Spleen (tissue), 7 donors: ENCODE results near the gene LIMA1.
"Not testable (repeated sequence)": the region's sequence is repeated elsewhere in the genome, so short reads cannot be mapped to it uniquely, and the experiment has no call there.

Experiments used
- POLR2A ChIP-seq, 3 donors: fragments of 450-650 bp; IDR thresholded peaks; one replicate each; pipeline ENCODE4 v1.5.1; 2017; ENCODE audit warnings: antibody characterized with exemption in 3 of 3, mild to moderate bottlenecking in 1 of 3
- POLR2AphosphoS5 ChIP-seq, 3 donors: sonication (generic); formaldehyde crosslinking; IDR thresholded peaks; one replicate each; pipeline ENCODE4 v1.5.1; 2017; ENCODE audit warnings: antibody characterized with exemption in 3 of 3
- TF ChIP-seq, protein P1 (sequence below), 11 experiments: fragments of 200-600 bp in 7 of 11; fragments of 450-650 bp in 4 of 11; sonication (generic) in 4 of 11; IDR thresholded peaks in 8 of 11; conservative IDR thresholded peaks in 3 of 11; 1 replicate in 7 of 11; 2 replicates in 4 of 11; pipeline versions ENCODE4 v1.4.0 to v1.8.0; 2016 to 2021; ENCODE audit warnings: antibody characterized with exemption in 11 of 11, inconsistent platforms in 4 of 11, mild to moderate bottlenecking in 1 of 11
- donor health status: DM: no; HTN: no; CAD: no; lungs with moderate emphysema.
- donor health status: DM: no; HTN: no; CAD: no.
- donor health status: DM: no; HTN: no; CAD: no.

- TF ChIP-seq POLR2A, POLR2AphosphoS5 (IDR thresholded peaks at IDR 0.05): not testable (repeated sequence)
- TF ChIP-seq, protein P1, sequence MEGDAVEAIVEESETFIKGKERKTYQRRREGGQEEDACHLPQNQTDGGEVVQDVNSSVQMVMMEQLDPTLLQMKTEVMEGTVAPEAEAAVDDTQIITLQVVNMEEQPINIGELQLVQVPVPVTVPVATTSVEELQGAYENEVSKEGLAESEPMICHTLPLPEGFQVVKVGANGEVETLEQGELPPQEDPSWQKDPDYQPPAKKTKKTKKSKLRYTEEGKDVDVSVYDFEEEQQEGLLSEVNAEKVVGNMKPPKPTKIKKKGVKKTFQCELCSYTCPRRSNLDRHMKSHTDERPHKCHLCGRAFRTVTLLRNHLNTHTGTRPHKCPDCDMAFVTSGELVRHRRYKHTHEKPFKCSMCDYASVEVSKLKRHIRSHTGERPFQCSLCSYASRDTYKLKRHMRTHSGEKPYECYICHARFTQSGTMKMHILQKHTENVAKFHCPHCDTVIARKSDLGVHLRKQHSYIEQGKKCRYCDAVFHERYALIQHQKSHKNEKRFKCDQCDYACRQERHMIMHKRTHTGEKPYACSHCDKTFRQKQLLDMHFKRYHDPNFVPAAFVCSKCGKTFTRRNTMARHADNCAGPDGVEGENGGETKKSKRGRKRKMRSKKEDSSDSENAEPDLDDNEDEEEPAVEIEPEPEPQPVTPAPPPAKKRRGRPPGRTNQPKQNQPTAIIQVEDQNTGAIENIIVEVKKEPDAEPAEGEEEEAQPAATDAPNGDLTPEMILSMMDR (IDR thresholded peaks at IDR 0.05 in 8 of 11, conservative IDR thresholded peaks at IDR 0.05 in 3 of 11): not testable (repeated sequence)
Measured at GRCh38 chr12:50275127-50275526, 8.2 kb downstream of the LIMA1 start.
